Heart left ventricle (tissue), 16 donors: ENCODE data around the gene MTX1. TPM values are rescaled to one million over a fixed set of nuclear protein-coding genes. Genes with fewer than 3 reads are reported as not detected.

Source experiments
- ATAC-seq, 4 donors: fragments of 200-7000 bp; cut with Tn5 transposase; one replicate each; pipeline ENCODE4 v1.9.1; 2020 to 2022; ENCODE audit warnings: moderate library complexity in 4 of 4, mild to moderate bottlenecking in 3 of 4, moderate number of reproducible peaks in 1 of 4
- DNase-seq, 5 donors: peaks; one replicate each; pipeline ENCODE4 v3.0.0-alpha.2; 2020
- H3K27ac ChIP-seq, 12 donors: fragments of 200-600 bp; sonication (generic) in 4 of 12; one replicate each; pipeline versions ENCODE4 v1.5.0 to v1.8.0; 2016 to 2022; ENCODE audit warnings: mild to moderate bottlenecking in 2 of 12
- H3K27me3 ChIP-seq, 9 donors: fragments of 200-600 bp; sonication (generic) in 2 of 9; one replicate each; pipeline versions ENCODE4 v1.5.1 to v1.8.0; 2016 to 2022; ENCODE audit warnings: mild to moderate bottlenecking in 3 of 9
- H3K36me3 ChIP-seq, 9 donors: fragments of 200-600 bp; sonication (generic) in 2 of 9; one replicate each; pipeline versions ENCODE4 v1.5.0 to v1.8.0; 2018 to 2022; ENCODE audit warnings: mild to moderate bottlenecking in 2 of 9
- H3K4me1 ChIP-seq, 12 donors: fragments of 200-600 bp; sonication (generic) in 4 of 12; one replicate each; pipeline versions ENCODE4 v1.5.0 to v1.8.0; 2016 to 2022; ENCODE audit warnings: mild to moderate bottlenecking in 3 of 12
- H3K4me3 ChIP-seq, 12 donors: fragments of 200-600 bp; sonication (generic) in 4 of 12; one replicate each; pipeline versions ENCODE4 v1.5.0 to v1.8.0; 2017 to 2022; ENCODE audit warnings: mild to moderate bottlenecking in 9 of 12, moderate library complexity in 4 of 12
- H3K9me3 ChIP-seq, 12 donors: fragments of 200-600 bp; sonication (generic) in 4 of 12; one replicate each; pipeline versions ENCODE4 v1.5.0 to v1.8.0; 2016 to 2022; ENCODE audit warnings: mild to moderate bottlenecking in 1 of 12
- POLR2A ChIP-seq, 2 donors: fragments of 450-650 bp; IDR thresholded peaks; one replicate each; pipeline ENCODE4 v1.6.1; 2017; ENCODE audit warnings: antibody characterized with exemption in 2 of 2, mild to moderate bottlenecking in 2 of 2, moderate library complexity in 2 of 2
- WGBS, 4 donors: extraction: QIAGEN DNeasy Blood & Tissue Kit in 2 of 4; methylation state at CpG; one replicate each; pipeline versions ENCODE4 v1.1.5 to v1.1.7; 2013 to 2018; 5-methylcytosine and 5-hydroxymethylcytosine counted together
- intact Hi-C, 10 donors: fragments of 100-400 bp; cut with DNase I; formaldehyde crosslinking; loops; one replicate each; pipeline versions ENCODE4 v1.11.1 to v1.14.2; 2022
- polyA plus RNA-seq, 2 donors: library from polyadenylated mRNA; stranded (reverse); fragments of 200-250 nt; gene quantifications; one replicate each; pipeline ENCODE4 v1.2.3, GENCODE V29; 2013
- total RNA-seq, 9 donors: library from RNA; depleted of rRNA in 2 of 9; stranded (reverse); fragments of >200 nt in 2 of 9; fragmentation: NEBNext Ultra II Directional in 3 of 9; extraction: Animal tissue kit (Norgen Biotek cat#: 25700) in 3 of 9; gene quantifications; one replicate each; pipeline versions ENCODE4 v1.1.0 to v1.2.4, GENCODE V29; 2016 to 2023
- TF ChIP-seq, protein P1 (sequence below), 12 donors: fragments of 200-600 bp; sonication (generic) in 4 of 12; IDR thresholded peaks; one replicate each; pipeline versions ENCODE4 v1.5.0 to v1.8.0; 2018 to 2022; ENCODE audit warnings: antibody characterized with exemption in 12 of 12, mild to moderate bottlenecking in 5 of 12
- donor health status: ischemic (EF 13 %, LVEDD 7.1; RV severe dilation, severe dysfunction).
- donor health status: healthy with polysubstance abuse.
- donor health status: DM: no; HTN: yes; CAD: no.
- donor health status: DM: no; HTN: no; CAD: no.
- donor health status: ischemic (EF 25% LVEDD 6.9; RV normal size, moderate dysfunction).
- donor health status: ischemic (EF 25% LVEDD 5.7; RV mildly dilated, moderate dysfunction).
- donor health status: healthy.
- donor health status: DM: yes; HTN: yes; CAD: no.
- donor health status: ischemic (EF 35%, LVEDD 5.7; RV mildly dilated, moderate dysfunction).
- donor health status: nonischemic (EF 11% LVEDD 7.7; RV severe dilation, severe dysfunction).
- donor health status: DM: yes; HTN: yes; CAD: no.
- donor health status: PGD.
- donor health status: ischemic (EF 29% LVEDD 5.4; RV normal size, mild dysfunction).
- donor health status: nonischemic (EF 23%, LVEDD 6.1; RV moderate dilation, normal function).

MTX1 gene
- total and polyA plus RNA-seq, 11 donors = 14.1 to 37.1 (median 20.2) TPM

- no peak for ATAC-seq
Measured at GRCh38 chr1:155205969-155206593, 2.4 kb upstream of the MTX1 start.

GRCh38 chr1:155206891-155207805, 1.3 kb upstream of the MTX1 start:
- TF ChIP-seq, protein P1, sequence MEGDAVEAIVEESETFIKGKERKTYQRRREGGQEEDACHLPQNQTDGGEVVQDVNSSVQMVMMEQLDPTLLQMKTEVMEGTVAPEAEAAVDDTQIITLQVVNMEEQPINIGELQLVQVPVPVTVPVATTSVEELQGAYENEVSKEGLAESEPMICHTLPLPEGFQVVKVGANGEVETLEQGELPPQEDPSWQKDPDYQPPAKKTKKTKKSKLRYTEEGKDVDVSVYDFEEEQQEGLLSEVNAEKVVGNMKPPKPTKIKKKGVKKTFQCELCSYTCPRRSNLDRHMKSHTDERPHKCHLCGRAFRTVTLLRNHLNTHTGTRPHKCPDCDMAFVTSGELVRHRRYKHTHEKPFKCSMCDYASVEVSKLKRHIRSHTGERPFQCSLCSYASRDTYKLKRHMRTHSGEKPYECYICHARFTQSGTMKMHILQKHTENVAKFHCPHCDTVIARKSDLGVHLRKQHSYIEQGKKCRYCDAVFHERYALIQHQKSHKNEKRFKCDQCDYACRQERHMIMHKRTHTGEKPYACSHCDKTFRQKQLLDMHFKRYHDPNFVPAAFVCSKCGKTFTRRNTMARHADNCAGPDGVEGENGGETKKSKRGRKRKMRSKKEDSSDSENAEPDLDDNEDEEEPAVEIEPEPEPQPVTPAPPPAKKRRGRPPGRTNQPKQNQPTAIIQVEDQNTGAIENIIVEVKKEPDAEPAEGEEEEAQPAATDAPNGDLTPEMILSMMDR (IDR thresholded peaks at IDR 0.05) = peak; percentile 70 to 88 (median 80)
- no peak for TF ChIP-seq POLR2A (IDR thresholded peaks at IDR 0.05)
- H3K4me1 ChIP-seq = peaks cover 0 to 47% (median 27%) of the 10 kb centered on the region in 12 donors
- intact Hi-C loops = loop anchor here in 4 of 10 donors (1.0 to 5.0 kb wide), 3 partner anchors 19 to 115 kb away; partner anchors contain the start of gene RUSC1 (in 1 of the 4)

More at GRCh38 chr1:155205969-155206593, 2.4 kb upstream of the MTX1 start:
- Histone ChIP-seq H3K4me1 (peaks cover 0 to 42% (median 25%) of the 10 kb centered on the region in 12 donors), H3K4me3 (peak overlapping the region in 2 of 12 donors; percentile 78 to 83), H3K9me3 (no peaks in the 10 kb centered on the region), H3K27ac (peak overlapping the region in 2 of 12 donors; percentile 100), H3K27me3 (no peaks in the 10 kb centered on the region), H3K36me3 (peaks cover 0 to 33% (median 4%) of the 10 kb centered on the region in 9 donors)
- WGBS, 4 donors = 70 to 75% (median 74%) methylated on average over 8 to 9 of the region's 9 CpGs
- no peak for TF ChIP-seq POLR2A (IDR thresholded peaks at IDR 0.05)
- TF ChIP-seq, protein P1 (IDR thresholded peaks at IDR 0.05) = no peak
- intact Hi-C loops = loop anchor here in 4 of 10 donors (5.0 kb wide), 2 partner anchors 36 to 116 kb away; partner anchors contain the start of gene RUSC1 (in 1 of the 4)
- DNase-seq = peak in 1 of 5 donors; percentile 10

GRCh38 chr1:155207806-155208540, 522 bp upstream of the MTX1 start, which contains the start of gene THBS3:
Gene THBS3, minus strand, starts transcription at chr1:155207897. Its CDS starts 21 bp downstream, at chr1:155207876.
- TF ChIP-seq, protein P1 (IDR thresholded peaks at IDR 0.05) = no peak
- TF ChIP-seq POLR2A (IDR thresholded peaks at IDR 0.05) = no peak
- peak; percentile 53 to 69 (median 62) for DNase-seq

More at GRCh38 chr1:155206891-155207805, 1.3 kb upstream of the MTX1 start:
- no peaks in the 10 kb centered on the region for H3K27me3 ChIP-seq
- H3K36me3 ChIP-seq = peaks cover 0 to 28% (median 8%) of the 10 kb centered on the region in 9 donors
- 16 to 32% (median 31%) methylated on average over 11 to 13 of the region's 13 CpGs for WGBS, 4 donors
- H3K4me3 ChIP-seq = peak overlapping the region in 10 of 12 donors; percentile 10 to 86 (median 76)
- DNase-seq (peak; percentile 73 to 86 (median 82)), ATAC-seq (peak; percentile 4 to 38 (median 17))
- H3K9me3 ChIP-seq = no peaks in the 10 kb centered on the region
- peak overlapping the region; percentile 46 to 100 (median 100) for H3K27ac ChIP-seq

More at GRCh38 chr1:155207806-155208540, 522 bp upstream of the MTX1 start, which contains the start of gene THBS3:
- intact Hi-C loops = loop anchor here in 6 of 10 donors (1.0 to 5.0 kb wide), 5 partner anchors 18 to 114 kb away; partner anchors contain the start of gene RUSC1 (in 1 of the 6)
- Histone ChIP-seq H3K9me3 (no peaks in the 10 kb centered on the region), H3K4me1 (peaks cover 0 to 47% (median 27%) of the 10 kb centered on the region in 12 donors), H3K27me3 (no peaks in the 10 kb centered on the region), H3K27ac (peak within 1 kb of the TSS; percentile 95 to 100 (median 100)), H3K36me3 (peaks cover 0 to 26% (median 8%) of the 10 kb centered on the region in 9 donors), H3K4me3 (peak within 1 kb of the TSS; percentile 60 to 94 (median 77))
- peak in 3 of 4 donors; percentile 5 to 18 (median 18) for ATAC-seq
- 19 to 24% (median 21%) methylated on average over 16 to 17 of the region's 17 CpGs for WGBS, 4 donors
